Measurements from ENCODE around the gene DLL4.

GRCh38 chr15:40943764-40944365 lies 14.7 kb downstream of the DLL4 start:
- no peak for TF ChIP-seq EP300 (IDR thresholded peaks at IDR 0.05)
- TF ChIP-seq, protein P1, sequence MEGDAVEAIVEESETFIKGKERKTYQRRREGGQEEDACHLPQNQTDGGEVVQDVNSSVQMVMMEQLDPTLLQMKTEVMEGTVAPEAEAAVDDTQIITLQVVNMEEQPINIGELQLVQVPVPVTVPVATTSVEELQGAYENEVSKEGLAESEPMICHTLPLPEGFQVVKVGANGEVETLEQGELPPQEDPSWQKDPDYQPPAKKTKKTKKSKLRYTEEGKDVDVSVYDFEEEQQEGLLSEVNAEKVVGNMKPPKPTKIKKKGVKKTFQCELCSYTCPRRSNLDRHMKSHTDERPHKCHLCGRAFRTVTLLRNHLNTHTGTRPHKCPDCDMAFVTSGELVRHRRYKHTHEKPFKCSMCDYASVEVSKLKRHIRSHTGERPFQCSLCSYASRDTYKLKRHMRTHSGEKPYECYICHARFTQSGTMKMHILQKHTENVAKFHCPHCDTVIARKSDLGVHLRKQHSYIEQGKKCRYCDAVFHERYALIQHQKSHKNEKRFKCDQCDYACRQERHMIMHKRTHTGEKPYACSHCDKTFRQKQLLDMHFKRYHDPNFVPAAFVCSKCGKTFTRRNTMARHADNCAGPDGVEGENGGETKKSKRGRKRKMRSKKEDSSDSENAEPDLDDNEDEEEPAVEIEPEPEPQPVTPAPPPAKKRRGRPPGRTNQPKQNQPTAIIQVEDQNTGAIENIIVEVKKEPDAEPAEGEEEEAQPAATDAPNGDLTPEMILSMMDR (IDR thresholded peaks at IDR 0.05), result no peak

Measured in ovary (tissue), 3 donors.